ENCODE measurements around the gene UBTD2.
"Not testable (repeated sequence)": the region's sequence is repeated elsewhere in the genome, so short reads cannot be mapped to it uniquely, and the experiment has no call there.

Gene UBTD2, protein sequence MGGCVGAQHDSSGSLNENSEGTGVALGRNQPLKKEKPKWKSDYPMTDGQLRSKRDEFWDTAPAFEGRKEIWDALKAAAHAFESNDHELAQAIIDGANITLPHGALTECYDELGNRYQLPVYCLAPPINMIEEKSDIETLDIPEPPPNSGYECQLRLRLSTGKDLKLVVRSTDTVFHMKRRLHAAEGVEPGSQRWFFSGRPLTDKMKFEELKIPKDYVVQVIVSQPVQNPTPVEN

DNA sequence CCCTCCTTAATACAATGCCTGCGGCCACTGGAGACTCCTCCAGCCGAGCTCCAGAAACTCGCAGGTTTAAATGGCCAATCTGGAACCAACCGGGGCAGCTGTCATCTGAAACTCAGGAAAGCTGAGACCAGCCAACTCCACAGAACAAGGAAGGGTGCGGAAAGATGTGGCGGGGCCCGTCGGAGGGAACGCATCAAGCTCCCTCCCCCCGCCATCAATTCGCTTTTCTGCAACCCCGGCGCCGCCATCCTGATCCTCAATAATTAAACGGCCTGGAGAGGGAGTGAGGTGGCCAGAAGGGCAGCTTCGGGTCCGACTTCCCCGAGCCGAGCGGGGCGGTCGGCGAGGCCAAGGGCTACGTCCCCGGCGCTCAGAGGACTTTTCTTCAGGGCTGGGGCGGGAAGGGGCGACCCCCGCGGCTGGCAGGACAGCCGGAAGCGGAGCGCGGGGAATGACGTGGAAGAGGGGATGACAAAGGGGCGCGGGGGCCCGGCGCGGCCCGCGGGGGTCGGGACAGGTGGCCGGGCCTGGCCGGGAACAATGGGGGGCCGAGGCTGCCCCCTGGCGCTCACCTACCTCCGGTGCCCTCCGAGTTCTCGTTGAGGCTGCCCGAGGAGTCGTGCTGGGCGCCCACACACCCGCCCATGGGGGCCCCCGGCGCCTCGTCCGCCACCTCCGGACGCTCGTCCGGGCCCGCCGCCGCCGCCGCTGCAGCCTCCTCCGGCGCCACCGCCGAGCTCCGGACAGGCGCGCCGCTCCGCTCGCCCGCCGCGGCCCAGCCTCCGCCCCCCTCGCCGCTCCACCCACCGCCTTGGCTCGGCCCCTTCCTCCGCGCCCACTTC, at the start of gene UBTD2:
TSS of gene UBTD2 (minus strand) at position 745 of the 842 bp plus-strand sequence. CDS start at position 646, 99 bp downstream.
- DNase-seq (ENCODE audit: low read depth in 2 of 2) = peak in 1 of 2 donors; percentile 53

DNA sequence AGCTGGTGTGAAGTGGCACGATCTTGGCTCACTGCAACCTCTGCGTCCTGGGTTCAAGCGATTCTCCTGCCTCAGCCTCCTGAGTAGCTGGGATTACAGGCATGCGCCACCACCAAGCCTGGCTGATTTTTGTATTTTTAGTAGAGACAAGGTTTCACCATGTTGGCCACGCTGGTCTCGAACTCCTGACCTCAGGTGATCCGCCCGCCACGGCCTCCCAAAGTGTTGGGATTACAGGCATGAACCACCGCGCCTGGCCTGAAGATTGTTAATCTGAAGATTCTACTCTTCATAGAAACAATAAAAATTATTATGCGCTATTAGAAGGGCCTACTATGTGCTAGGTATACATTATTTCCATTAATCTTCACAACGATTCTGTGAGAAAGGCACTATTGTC, 43.3 kb upstream of the UBTD2 start:
- DNase-seq (ENCODE audit: low read depth in 2 of 2) = not testable (repeated sequence)

DNA sequence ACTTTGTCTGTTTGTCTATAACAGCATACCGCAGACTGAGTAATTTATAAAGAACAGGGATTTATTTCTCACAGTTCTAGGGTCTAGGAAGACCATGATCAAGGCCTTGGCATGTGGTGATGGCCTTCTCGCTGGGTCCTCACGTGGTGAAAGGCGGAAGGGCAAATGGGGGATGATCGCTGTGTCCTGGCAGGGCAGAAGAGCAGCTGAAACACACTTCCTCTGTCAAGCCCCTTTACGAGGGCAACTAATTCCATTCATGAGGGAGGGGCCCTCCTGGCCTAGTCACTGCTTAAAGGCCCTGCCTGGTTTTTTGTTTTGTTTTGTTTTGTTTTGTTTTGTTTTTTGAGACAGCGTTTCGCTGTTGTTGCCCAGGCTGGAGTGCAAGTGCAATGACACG, 41.9 kb upstream of the UBTD2 start:
- DNase-seq (ENCODE audit: low read depth in 2 of 2) = no peak

DNA sequence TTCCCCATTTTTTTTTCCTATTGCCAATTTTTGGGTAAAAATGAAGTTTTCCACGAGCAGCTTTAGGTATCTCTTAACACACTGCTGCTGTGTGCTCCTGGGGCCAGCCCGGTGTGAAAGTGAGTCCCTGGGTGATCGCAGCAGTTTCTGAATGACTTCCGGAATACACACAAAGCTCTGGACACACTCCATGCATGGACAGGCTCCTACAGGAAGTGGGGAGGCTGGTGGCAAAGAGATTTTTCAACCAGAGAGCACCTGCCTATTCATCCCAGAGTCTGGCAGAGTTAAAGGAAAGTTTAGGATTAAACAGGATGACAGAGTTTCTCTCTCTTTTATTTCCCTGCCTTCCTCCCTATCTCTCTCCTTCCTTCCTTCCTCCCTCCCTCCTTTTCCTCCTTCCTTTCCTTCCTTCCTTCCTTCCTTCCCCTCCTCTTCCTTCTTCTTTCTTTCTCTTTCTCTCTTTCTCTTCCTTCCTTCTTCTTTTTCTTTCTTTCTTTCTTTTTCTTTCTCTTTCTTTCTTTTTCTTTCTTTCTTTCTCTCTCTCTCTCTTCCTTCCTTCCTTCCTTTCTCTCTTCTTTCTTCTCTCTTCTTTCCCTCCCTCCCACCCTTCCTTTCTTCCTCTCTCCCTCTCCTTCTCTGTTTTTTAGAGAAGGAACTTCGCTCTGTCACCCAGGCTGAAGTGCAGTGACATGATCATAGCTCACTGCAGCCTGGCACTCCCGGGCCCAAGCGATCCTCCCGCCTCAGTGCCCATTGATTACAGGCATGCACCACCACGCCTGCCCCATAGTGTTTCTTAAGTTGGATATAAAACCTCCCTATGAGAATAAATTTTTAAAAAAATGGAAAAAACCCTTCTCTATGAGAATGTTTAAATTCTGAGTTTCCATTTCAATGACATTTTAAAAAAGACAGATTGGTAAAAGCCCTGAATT, 38.7 kb upstream of the UBTD2 start:
- DNase-seq (ENCODE audit: low read depth in 2 of 2) = no peak

DNA sequence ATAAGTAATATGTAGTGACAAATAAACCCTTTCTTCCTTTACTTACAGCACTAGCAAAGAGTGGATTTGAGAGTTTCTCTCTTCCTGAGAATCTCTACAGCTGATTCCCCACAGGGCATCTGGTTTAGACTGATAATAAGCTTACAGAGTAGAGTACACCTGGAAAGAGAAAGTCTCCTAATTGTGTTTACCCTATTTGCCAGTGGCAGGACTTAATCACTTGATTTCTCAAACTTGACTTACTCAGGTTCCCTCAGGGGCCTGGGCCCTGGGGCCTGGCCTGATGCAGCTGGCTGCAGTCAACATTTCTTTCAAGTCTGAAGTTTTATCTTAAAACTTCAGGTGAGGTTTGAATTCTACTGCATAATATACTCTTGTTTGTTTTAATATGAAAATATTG, 38.0 kb upstream of the UBTD2 start:
- DNase-seq (ENCODE audit: low read depth in 2 of 2) = no peak

DNA sequence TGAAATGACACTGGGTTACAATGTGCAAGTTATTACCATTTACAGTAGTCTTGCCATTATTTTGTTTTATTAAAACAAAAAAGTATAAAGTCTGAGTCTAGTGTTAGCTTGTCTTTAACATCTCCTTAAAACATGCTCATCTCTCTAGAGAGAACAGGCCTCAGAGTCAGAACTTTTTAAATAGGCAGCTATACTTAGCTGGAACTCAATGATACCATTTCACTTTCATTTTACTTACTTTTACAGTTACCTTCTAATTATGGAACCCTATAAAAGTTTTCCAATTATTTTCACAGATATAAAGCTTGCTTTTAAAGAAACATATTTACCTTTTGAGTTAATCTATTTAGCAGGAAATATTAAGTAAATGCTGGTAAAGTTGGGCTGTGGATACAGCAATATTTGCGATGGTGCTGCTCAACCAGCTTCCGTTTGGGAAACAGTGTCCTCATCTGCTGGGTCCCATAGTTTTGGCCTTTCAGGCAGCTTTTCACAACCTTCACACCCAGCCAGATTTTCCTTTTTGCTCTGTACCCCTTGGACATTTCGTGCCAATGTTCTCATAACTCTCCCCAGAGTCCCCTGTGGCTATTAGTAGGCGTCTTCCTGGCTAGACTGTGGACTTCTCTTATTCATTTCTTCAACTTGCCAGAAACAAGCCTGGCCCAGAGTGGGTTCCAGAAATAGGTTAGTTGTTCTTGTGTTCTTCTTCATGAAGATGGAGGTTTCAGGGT, 36.3 kb upstream of the UBTD2 start:
- DNase-seq (ENCODE audit: low read depth in 2 of 2) = no peak

DNA sequence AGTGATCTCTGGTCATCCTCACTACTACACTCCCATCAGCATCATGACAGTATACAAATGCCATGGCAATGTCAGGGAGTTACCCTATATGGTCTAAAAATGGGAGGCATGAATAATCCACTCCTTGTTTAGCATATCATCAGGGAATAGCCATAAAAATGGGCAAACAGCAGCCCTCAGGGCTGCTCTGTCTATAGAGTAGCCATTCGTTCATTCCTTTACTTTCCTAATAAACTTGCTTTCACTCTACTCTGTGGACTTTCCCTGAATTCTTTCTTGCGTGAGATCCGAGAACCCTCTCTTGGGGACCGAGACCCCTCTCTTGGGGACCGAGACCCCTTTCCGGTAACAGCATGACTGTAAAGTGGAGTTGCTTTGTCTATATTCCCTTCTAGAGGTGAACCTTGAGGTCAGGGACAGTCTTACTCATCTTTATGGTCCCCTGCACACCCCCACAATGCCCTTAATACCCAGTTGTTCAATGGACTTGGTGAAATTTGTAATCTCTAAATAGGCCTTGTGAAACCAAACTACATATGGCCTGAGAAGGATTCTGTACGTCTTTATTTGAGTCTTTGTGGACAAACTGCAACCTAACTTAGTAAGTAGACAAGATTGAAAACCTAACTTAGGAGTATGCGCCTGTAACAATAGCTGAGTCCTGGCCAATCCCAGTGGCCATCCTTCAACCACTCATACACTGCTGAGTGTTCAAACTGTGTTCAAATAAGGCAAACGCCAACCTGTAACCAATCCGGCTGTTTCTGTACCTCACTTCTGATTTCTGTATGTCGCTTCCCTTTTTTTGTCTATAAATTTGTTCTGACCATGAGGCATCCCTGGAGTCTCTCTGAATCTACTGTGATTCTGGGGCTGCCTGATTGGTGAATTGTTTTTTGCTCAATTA, 32.3 kb upstream of the UBTD2 start:
- DNase-seq (ENCODE audit: low read depth in 2 of 2) = no peak

DNA sequence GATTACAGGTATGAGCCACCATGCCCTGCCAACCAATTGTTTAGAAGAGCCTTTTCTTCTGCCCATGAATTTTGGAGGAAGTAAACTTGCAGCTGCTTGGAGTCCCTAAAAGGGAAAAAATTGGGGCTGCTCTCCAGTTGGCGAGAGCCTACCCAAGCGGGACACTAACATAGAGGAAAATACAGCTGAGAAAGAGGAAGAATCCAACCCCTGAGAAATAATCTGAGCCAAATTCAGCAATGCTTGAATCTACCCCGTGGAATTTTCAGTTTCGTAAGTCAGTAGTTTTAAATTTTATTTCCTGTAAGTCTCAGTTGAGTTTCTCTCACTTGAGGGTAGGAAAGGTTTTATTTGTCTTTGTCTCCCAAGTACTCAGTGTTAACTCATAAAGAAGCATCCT, 30.4 kb upstream of the UBTD2 start:
- no peak for DNase-seq (ENCODE audit: low read depth in 2 of 2)

DNA sequence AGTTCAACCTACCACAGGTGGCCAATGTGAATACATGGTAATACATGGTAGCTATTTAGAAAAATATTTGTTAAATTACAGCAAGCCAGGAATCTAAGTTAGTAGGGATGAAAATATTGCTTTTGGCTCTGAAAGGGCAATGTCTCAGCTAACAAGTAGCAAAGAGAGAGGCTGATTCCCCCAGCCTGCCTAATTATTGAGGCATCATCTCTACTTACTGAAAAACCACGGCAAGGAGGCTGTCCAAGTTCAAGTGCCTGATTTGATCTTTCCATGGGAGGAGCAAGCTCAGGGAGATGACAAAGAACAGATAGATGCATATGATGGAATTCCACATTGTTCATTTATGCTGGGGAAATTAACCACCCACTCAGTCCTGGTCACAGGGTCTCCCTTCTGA, 28.7 kb upstream of the UBTD2 start:
- no peak for DNase-seq (ENCODE audit: low read depth in 2 of 2)

DNA sequence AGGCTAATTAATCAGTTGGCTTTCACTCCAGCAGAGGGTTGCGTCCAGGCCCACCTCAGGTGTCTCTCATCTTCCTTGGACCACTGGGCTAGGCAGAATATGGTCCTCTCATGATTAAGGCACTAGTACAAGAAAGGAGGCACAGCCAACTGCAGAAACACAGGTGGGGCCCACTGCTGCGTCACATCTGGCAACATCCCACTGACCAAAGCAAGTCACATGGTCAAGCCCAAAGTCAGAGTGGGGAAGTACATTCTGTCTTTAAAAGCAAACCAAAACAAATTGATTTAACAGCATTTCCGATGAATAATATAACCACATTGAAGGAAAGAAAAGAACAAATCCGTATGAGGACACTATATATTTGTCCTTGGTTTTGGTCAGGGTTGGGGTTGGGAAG, 28.0 kb upstream of the UBTD2 start:
- no peak for DNase-seq (ENCODE audit: low read depth in 2 of 2)

DNA sequence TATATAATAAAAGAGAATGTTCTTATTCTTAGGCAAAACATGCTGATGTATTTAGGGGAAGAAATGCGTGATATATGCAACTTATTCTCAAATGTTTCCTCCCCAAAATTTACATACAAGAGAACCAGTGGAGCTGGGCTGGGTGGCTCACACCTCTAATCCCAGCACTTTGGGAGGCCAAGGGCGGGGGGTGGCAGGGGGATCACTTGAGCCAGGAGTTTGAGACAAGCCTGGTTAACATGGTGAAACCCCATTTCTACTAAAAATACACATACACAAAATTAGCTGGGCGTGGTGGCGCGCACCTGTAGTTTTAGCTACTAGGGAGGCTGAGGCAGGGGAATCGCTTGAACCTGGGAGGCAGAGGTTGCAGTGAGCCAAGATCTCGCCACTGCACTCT, 27.5 kb upstream of the UBTD2 start:
- no peak for DNase-seq (ENCODE audit: low read depth in 2 of 2)

DNA sequence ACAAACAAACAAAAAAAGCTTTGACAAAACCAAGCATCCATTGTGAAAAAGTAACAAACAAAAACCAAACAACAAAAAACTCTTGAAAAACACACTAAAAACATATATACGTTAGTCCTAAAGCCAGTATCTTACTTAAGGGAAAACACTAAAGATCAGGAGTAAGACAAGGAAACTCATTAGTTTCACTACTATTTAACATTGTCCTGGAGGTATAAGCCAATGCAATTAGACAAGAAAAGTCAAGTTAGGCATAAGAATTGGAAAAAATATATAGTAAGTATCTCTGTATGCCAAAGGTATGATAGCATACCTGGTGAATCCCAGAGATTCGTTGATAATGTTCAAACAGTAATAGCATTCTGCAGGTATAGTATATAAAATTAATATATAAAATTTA, 21.8 kb upstream of the UBTD2 start:
- no peak for DNase-seq (ENCODE audit: low read depth in 2 of 2)

DNA sequence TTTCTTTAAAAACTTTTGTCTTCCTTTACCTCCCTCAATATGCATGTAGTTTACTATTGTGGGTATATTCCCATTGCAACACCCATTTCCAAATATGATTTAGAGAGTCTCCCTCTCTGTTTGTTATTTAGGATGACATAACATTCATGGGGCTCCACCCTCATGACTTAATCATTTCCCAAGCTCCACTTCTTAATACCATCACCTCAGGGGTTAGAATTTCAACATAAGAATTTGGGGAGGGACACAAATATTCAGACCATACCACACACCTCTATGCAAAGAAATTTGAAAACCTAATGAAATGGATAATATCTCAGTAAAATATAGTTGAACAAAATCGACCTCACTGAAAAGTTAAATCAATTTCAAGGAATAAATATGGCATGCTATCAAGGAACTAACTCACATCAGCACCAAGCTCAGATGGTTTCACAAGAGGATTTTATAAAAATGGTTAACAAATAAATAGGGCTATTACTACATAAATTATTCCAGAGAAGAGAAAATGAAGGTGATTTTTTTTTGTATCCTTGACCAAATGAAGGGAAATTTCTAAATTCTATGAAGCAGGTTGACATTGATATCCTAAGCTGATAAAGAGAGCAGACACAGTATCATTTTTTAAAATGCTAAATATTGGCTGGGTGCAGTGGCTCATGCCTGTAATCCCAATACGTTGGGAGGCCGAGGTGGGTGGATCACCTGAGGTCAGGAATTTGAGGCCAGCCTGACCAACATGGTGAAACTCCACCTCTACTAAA, 20.2 kb upstream of the UBTD2 start:
- no peak for DNase-seq (ENCODE audit: low read depth in 2 of 2)

DNA sequence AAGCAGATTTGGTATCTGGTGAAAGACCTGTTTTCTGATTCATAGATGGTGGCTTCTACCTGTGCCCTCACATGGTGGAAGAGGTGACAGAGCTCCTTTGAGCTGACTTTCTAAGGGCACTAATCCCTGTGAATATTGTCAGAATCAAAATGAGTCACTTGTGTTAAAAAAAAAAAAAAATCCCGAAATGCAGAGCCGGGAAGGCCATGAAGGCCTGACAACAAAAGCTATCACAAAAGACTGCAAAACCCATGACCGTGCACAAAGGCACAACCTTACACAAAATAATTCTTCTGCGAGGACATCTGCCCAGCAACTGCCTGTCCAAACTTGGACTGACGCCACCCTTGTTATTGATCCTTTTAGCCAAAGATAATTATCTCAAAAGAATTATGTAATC, 19.6 kb upstream of the UBTD2 start:
- no peak for DNase-seq (ENCODE audit: low read depth in 2 of 2)

DNA sequence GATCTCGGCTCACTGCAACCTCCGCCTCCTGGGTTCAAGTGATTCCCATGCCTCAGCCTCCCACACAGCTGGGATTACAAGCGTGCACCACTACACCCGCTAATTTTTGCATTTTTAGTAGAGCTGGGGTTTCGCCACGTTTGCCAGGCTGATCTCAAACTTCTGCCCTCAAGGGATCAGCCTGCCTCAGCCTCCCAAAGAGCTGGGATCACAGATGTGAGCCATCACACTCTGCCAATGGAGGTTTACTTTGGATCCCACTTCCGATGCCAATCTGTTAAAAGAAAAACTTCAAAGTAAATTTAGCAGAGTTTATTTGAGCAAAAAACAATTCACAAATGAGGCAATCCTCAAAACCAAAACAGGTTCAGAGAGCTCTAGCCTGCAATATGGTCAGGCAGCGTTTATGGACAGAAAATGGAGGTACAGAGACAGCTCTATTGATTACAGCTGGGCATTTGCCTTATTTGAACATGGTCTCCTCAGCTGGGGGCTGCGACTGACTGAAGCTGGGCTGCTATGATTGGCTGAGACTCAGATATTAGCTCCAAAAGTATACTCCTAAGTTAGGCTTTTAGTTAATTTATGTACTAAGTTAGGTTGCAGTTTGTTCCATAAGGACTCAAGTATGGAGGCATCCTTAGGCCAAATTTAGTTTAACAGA, 18.6 kb upstream of the UBTD2 start:
- DNase-seq (ENCODE audit: low read depth in 2 of 2) = no peak

DNA sequence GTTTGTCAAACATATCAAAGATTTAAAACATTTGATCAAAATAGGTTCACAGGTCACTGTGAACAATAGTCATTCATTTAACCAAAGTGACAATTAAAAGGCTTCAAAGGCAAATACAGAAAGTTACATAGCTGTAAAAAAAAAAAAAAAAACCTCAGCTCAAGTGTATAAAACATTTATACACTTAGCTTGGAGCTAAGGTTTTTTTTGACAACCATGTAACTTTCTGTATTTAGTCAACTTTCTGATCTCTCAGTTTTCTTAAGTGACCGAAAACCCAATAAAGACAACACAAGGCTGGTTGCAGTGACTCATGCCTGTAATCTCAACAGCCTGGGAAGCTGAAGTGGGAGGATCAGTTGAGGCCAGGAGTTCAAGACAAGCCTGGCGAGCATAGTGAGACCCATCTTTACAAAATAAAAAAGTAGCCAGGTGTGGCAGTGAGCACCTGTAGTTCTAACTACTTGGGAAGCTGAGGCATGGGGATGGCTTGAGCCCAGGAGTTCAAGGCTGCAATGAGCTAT, 16.4 kb upstream of the UBTD2 start:
- no peak for DNase-seq (ENCODE audit: low read depth in 2 of 2)

DNA sequence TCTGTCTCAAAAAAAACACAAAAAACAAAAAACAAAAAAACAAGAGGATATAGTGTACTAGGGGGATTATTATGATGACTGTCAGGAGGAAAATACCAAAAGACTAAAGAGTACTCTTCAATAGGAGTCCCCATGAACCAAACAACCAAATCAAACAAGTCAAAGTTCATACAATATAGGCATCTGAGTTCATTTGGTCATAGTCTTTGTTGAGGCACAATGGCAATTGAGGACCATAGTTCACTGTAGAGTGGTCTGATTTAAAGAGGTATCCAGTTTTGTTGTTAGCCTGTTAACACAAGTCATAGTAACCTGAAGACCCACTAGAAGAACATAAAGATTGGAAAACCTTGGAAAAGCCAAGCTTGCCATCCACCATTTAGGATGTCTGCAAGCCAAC, 11.3 kb upstream of the UBTD2 start:
- no peak for DNase-seq (ENCODE audit: low read depth in 2 of 2)

DNA sequence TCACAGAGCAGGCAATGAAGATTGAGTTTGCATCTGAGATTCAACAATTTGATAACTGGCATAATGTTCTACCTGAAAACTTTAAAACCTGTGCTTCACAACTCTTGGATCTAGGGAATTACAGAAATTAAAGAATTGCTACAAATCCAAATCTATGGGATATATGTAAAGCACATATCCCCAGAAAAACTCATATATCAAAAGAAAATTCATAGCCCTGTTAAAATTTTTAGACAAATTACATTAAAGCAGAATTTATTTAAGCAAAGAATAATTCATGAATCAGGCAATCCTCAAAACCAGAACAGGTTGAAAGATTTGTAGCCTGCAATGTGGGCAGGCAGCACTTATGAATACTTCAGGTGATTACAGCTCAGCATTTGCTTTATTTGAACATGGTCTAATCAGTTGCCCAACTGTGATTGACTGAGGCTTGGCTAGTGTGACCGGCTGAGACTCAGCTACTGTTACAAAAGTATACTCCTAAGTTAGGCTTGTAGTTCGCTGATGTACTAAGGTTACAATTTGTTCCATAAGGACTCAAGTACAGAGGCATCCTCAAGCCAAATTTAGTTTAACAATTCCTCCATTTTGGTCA, 10.3 kb upstream of the UBTD2 start:
- no peak for DNase-seq (ENCODE audit: low read depth in 2 of 2)
